Panc1 (cell line): ENCODE data around the gene WDR27.

Experiments used
- CTCF ChIP-seq: fragments of 450-650 bp; IDR thresholded peaks from 2 replicates; pipeline ENCODE4 v1.5.1; 2017; ENCODE audit warnings: mild to moderate bottlenecking
- POLR2AphosphoS5 ChIP-seq: IDR thresholded peaks from 2 replicates; pipeline ENCODE4 v1.6.1; 2012; ENCODE audit warnings: mild to moderate bottlenecking, low read depth, low read length, moderate library complexity

GRCh38 chr6:169559592-169559991, 142.2 kb downstream of the WDR27 start:
- TF ChIP-seq POLR2AphosphoS5 (no peak), CTCF (no peak)
